Stomach (tissue), 4 donors: ENCODE measurements around the gene NCKAP5.

Source experiments
- EP300 ChIP-seq: sonication (generic); formaldehyde crosslinking; IDR thresholded peaks from one replicate; pipeline ENCODE4 v1.6.1; 2017; ENCODE audit warnings: antibody characterized with exemption
- POLR2A ChIP-seq, 4 donors: fragments of 450-650 bp; IDR thresholded peaks; one replicate each; pipeline ENCODE4 v1.6.1; 2016; ENCODE audit warnings: antibody characterized with exemption in 4 of 4, control low read depth in 2 of 4, mild to moderate bottlenecking in 1 of 4, moderate library complexity in 1 of 4

- TF ChIP-seq EP300 (no peak), POLR2A (IDR thresholded peaks at IDR 0.05) (no peak)
Measured at GRCh38 chr2:133286326-133286922, 281.8 kb downstream of the NCKAP5 start.
